GM18517 (cell line): ENCODE data around the gene THEMIS.
"Not testable (repeated sequence)": the region's sequence is repeated elsewhere in the genome, so short reads cannot be mapped to it uniquely, and the experiment has no call there.

Source experiments
- ATAC-seq: cut with Tn5 transposase; IDR thresholded peaks from one replicate; pipeline ENCODE4 v1.9.1; 2021; ENCODE audit warnings: mild to moderate bottlenecking, moderate library complexity; ENCODE audit not compliant: unreplicated experiment

Gene THEMIS

GRCh38 chr6:127737768-127738167 lies 163.1 kb downstream of the THEMIS start:
- no peak for ATAC-seq

- peak; percentile 94 for ATAC-seq
These were observed 163.8 kb downstream of the THEMIS start for GRCh38 chr6:127737009-127737486.

GRCh38 chr6:127732927-127733326 lies 167.9 kb downstream of the THEMIS start:
- ATAC-seq = no peak

GRCh38 chr6:127727260-127727953 lies 173.5 kb downstream of the THEMIS start:
- no peak for ATAC-seq

- no peak for ATAC-seq
These were observed 175.0 kb downstream of the THEMIS start for GRCh38 chr6:127725821-127726220.

- ATAC-seq = no peak
These were observed 182.2 kb downstream of the THEMIS start for GRCh38 chr6:127718694-127719093.

- no peak for ATAC-seq
These were observed 183.5 kb downstream of the THEMIS start for GRCh38 chr6:127717384-127717783.

GRCh38 chr6:127716465-127716864 lies 184.4 kb downstream of the THEMIS start:
- ATAC-seq = no peak

GRCh38 chr6:127710668-127711067 lies 190.2 kb downstream of the THEMIS start:
- no peak for ATAC-seq

GRCh38 chr6:127706216-127706615 lies 194.6 kb downstream of the THEMIS start:
- ATAC-seq = no peak

GRCh38 chr6:127695108-127695507 lies 205.8 kb downstream of the THEMIS start:
- ATAC-seq = no peak

GRCh38 chr6:127691146-127691545 lies 209.7 kb downstream of the THEMIS start:
- ATAC-seq = no peak

GRCh38 chr6:127690588-127690987 lies 210.3 kb downstream of the THEMIS start:
- ATAC-seq = no peak

- ATAC-seq = no peak
These were observed 210.8 kb downstream of the THEMIS start for GRCh38 chr6:127690092-127690491.

- ATAC-seq = not testable (repeated sequence)
These were observed 213.4 kb downstream of the THEMIS start for GRCh38 chr6:127687490-127687889.

GRCh38 chr6:127686084-127686483 lies 214.8 kb downstream of the THEMIS start:
- no peak for ATAC-seq

- ATAC-seq = no peak
These were observed 216.4 kb downstream of the THEMIS start for GRCh38 chr6:127684501-127684900.
